ENCODE measurements around the gene ROPN1L.
"Not testable (repeated sequence)": the region's sequence is repeated elsewhere in the genome, so short reads cannot be mapped to it uniquely, and the experiment has no call there.

The ROPN1L gene

DNA sequence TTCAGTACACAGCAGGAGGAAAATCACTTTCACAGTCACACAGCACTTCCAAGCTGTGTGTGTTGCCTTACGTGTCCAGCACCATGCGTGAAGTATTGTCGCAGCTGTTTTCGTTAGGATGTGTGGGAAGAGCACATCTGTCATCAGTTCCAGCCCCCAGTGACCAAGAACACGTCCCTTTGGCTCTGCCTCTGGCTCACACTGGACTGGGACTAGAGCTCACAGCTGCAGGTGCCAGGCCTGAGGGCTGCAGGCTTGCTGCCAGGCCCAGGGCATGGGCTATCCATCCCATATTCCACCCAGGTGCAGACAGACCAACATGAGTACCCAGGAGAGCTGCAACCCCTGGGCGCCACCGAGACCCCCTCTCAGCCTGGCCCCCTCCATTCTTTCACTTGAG lies 61.6 kb downstream of the ROPN1L start:
- no peak for DNase-seq

DNA sequence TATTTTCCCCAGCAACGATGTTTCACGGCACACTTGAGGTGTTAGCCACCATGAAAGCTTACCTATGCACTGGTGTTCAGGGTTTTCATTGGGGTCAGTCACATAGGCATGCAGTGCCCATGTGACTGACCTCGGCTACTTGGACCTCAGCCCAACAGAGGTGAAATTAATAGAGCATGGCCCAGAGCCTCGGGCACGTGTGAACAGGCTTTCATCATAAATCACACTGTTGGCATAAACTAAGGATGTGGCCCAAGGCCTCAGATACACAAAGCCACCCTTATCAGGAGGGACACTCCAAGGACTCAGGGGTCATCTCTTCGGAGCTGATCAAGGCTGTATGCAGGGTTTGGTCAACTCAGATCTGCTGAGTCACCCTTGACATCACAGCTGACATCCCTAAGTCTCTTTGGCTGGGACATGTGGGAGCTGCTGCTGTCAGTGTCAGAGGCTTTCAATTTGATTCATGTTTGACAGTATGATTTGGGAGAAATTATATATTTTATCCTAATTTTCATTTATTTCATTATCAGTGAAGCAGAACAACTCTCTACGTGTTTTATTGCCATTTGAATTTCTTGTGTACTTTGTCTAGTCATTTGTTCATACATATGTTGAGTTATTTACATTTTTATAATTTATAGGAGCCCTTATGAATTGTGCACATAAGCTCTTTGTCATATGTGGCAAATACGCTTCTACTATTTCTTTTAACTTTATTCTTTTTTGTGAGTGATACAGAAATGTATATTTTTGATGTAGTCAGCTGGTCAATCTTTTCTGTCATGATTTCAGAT lies 62.5 kb downstream of the ROPN1L start:
- DNase-seq = no peak

DNA sequence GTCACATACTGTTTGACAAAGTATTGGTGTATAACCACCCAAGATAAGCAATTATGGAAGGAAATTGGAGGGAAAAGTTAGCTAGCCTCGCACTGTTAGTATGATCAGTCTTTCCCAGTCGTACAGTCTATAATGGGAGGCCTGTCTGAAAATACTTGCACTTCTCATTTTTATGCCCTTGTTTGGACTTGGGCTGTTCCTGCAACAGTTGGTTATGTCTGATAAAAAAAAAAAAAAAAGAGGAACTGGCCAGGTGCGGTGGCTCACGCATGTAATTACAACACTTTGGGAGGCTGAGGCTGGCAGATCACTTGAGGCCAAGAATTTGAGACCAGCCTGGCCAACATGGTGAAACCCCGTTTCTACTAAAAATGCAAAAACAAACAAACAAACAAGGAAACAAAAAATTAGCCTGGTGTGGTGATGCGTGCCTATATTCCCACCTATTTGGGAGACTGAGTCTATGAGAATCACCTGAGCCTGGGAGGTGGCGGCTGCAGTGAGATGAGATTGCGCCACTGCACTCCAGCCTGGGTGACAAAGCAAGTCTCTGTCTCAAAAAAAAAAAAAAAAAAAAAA lies 63.9 kb downstream of the ROPN1L start:
- DNase-seq = no peak

DNA sequence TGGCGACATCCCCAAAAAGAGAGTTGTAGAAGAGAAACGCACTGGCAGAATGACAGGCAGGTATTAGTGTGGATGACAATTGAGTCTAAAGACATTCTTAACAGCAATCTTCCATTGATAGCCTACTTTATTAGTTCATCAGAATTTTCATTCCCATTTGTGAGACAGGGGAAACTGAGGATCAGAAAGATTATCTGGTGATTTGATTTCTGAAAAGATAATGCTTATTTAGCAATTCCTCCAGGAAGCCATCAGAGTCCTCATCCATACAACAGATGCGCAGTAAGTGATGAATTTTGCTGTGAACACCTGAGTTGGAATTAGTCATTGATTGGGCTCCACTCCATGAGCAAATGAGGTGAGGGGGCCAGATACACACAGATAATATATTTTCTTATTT lies 64.9 kb downstream of the ROPN1L start:
- DNase-seq = no peak

DNA sequence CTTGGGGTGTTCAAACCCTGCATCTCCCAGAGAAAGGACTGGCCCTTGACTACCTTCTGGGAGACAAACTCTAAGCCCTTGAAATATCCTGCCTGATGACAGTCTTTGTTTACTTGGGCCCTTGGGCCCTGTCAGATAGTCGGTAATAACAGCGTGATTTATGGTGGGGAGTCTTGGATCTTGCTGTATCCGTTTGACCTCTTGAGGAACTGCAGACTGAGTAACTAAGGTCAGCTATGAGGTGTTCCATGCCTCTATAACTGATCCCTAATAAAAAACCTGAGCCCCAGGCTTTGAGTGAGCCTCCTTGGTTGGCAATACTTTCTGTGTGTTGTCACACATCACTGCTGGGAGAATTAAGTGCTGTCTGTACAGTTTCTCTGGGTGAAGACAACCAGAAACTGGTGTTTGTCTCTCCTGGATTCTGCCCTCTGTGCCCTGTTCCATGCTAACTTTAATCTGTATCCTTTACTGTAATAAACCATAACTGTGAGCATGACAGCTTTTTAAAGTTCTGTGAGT lies 66.0 kb downstream of the ROPN1L start:
- DNase-seq = no peak

DNA sequence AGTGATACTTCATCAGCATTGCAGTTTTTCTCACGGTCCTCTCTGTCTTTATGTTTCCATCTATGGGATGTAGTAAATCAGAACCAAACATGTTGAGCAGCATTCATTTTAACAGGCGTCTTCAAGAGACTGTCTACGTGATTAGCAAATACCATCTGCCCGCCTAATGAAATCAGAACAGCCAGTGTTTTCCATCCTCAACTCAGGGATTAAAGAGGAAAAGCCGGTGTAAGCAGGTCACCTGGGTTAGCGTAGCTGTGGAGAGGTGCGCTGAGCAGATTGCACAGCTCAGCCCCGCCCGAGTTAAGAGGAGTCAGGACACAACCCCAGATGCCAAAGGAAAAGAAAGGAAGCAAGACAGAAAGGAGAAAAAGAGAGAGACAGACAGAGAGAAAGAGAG lies 67.9 kb downstream of the ROPN1L start:
- no peak for DNase-seq

DNA sequence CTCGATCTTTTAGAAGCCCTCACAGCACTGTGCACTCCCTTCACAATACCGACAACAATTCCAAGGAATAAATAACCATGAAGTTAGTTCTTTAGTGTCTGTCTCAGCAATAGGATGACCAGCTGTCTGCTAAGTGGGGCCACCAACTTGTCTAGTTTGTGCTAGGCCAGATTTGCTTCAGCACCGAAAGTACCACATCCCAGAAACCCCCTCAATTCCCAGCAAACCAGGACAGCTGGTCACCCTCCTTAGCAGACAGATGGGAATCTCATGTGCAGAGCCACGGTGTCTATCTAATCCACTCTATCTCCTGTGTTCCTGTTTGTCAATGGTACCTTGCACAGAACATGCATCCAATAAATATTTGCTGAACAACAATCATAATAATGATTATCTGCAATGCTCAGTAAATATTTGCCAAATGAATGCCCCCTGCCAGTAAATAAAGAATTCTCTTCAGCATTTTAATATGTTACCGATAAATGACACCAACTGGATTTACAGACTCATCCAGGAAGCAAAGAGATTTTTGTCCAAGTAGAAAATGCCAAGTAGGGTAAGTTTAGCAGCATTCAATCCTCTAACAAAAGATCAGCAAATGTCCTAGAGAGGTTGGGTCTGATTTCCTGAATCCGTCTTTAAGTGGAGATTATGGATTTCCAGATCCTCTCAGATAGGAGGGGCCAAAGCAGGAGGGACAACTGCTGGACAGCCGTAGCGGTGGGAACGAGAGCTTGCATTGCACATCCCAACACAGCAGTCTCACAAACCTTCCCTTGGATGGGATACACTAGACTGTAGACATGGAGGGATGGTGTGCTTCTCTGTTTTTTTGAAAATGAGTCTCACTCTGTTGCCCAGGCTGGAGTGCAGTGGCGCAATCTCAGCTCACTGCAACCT lies 70.3 kb downstream of the ROPN1L start:
- no peak for DNase-seq

DNA sequence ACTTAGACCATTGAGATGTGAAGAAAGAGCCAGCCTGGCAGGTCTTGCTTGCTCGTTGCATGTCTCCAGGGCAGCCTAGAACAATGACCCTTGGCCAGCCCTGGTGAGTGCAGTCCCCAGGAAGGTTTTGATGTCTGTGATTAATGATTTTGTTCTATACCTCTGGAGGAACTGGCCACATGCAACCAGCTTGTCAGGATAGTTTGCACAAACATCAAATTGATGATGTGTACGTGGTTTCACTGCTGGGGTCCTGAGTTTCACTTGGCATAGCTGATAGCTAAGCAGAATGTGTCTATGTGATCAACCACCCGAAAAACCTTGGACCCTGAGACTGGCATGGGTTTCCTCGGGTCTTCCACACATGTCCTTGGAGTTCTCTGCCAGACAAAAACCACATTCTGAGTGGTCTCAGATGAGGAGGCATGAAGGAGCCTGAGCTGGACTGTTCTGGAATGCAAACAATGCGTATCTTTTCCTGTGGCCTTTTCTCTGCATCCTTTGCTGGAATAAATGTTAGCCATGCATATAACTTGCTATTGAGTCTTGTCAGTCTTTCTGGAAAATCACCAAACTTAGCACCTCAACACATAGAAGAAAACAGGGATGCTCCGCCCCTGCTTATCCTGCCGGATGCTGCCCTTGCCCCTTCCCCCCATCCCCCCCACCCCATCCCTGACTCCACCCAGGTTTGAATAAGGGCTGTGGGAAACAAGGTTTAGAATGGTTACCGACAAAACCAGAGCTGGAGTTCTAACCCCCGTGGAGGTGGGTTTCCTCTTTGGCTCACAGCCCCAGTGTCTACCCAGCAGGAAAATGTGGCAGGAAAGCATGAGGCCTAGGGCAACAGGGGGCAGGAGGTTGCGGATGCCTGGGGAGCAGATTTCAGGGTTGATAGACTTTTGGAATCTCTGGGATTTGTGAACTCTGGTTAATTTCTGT lies 72.1 kb downstream of the ROPN1L start:
- no peak for DNase-seq

DNA sequence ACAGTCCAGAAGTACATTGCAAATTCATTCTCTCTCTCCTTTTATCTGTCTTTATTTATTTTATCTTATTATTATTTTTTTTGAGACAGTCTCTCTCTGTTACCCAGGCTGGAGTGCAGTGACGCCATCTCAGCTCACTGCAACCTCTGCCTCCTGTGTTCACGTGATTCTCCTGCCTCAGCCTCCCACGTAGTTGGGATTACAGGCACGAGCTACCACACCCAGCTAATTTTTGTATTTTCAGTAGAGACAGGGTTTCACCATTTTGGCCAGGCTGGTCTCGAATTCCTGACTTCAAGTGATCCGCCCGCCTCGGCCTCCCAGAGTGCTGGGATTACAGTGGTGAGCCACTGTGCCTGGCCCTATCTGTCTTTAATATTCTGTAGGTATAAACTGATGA lies 72.9 kb downstream of the ROPN1L start:
- DNase-seq = not testable (repeated sequence)
